Smooth muscle cell (in vitro differentiated cells): ENCODE results near the gene ASIC4. TPM values are rescaled to one million over a fixed set of nuclear protein-coding genes. Genes with fewer than 3 reads are reported as not detected.
A peak's percentile ranks its signal among the peaks of the same experiment; 100 is the strongest.

Experiments
- DNase-seq: peaks from one replicate; lab custom pipeline; 2025; ENCODE audit not compliant: unreplicated experiment; lab: John Stamatoyannopoulos, UW
- H2AFZ ChIP-seq: fragments of 200-600 bp; sonication (generic); 2 replicates; pipeline ENCODE4 v1.6.0; 2016; ENCODE audit warnings: antibody characterized with exemption, low read depth, mild to moderate bottlenecking
- H3F3A ChIP-seq: fragments of 200-600 bp; sonication (generic); 2 replicates; pipeline ENCODE4 v1.6.0; 2017; ENCODE audit warnings: antibody characterized with exemption, low read depth
- H3K27ac ChIP-seq: fragments of 200-600 bp; sonication (generic); 2 replicates; pipeline ENCODE4 v1.5.1; 2016; ENCODE audit warnings: low read depth, mild to moderate bottlenecking
- H3K27me3 ChIP-seq: fragments of 200-600 bp; sonication (generic); 2 replicates; pipeline ENCODE4 v1.6.1; 2016; ENCODE audit warnings: low read depth, mild to moderate bottlenecking
- H3K36me3 ChIP-seq: fragments of 200-600 bp; sonication (generic); 2 replicates; pipeline ENCODE4 v1.5.1; 2016; ENCODE audit warnings: low read depth
- H3K4me1 ChIP-seq: fragments of 200-600 bp; sonication (generic); 2 replicates; pipeline ENCODE4 v1.5.1; 2016; ENCODE audit warnings: low read depth
- H3K4me2 ChIP-seq: fragments of 200-600 bp; sonication (generic); 2 replicates; pipeline ENCODE4 v1.6.0; 2016; ENCODE audit warnings: mild to moderate bottlenecking
- H3K4me3 ChIP-seq: fragments of 200-600 bp; sonication (generic); 2 replicates; pipeline ENCODE4 v1.5.1; 2016; ENCODE audit warnings: mild to moderate bottlenecking
- H3K79me2 ChIP-seq: fragments of 200-600 bp; sonication (generic); 2 replicates; pipeline ENCODE4 v1.6.0; 2016; ENCODE audit warnings: low read depth, mild to moderate bottlenecking
- H3K9ac ChIP-seq: fragments of 200-600 bp; sonication (generic); 2 replicates; pipeline ENCODE4 v1.6.0; 2016; ENCODE audit warnings: low read depth
- H3K9me3 ChIP-seq: fragments of 200-600 bp; sonication (generic); replicated peaks from 2 replicates; pipeline ENCODE4 v1.5.1; 2016; ENCODE audit warnings: low read depth
- H4K20me1 ChIP-seq: fragments of 200-600 bp; sonication (generic); 2 replicates; pipeline ENCODE4 v1.6.0; 2016; ENCODE audit warnings: low read depth
- CTCF ChIP-seq: fragments of 200-600 bp; sonication (generic); IDR thresholded peaks from 2 replicates; pipeline ENCODE4 v1.5.1; 2017; ENCODE audit warnings: borderline replicate concordance, mild to moderate bottlenecking, antibody characterized with exemption; ENCODE audit not compliant: insufficient read depth, poor library complexity, severe bottlenecking
- WGBS: methylation state at CpG from one replicate; pipeline ENCODE4 v1.1.7; 2016; ENCODE audit warnings: low lambda C conversion rate; 5-methylcytosine and 5-hydroxymethylcytosine counted together
- polyA plus RNA-seq: library from polyadenylated mRNA; unstranded; fragments of >200 nt; fragmentation: Nextera tagmentation; extraction: Ambion mirVana; gene quantifications from 2 replicates; pipeline ENCODE4 v1.2.1, GENCODE V29; 2016
- total RNA-seq: library from RNA; depleted of rRNA; stranded (reverse); fragments of >200 nt; gene quantifications from 2 replicates; pipeline ENCODE4 v1.2.3, GENCODE V29; 2014

The ASIC4 gene
- 0.49 TPM in 1 of 2 replicates, not detected in the other for total RNA-seq
- polyA plus RNA-seq = 0.32 and 1.7 TPM in 2 replicates

GRCh38 chr2:219514196-219514761 lies at the start of gene ASIC4:
ASIC4 (plus strand) TSS chr2:219514482; CDS start chr2:219514725, 243 bp downstream.
- Histone ChIP-seq H3K4me1 (peaks cover 42% of the 10 kb centered on the region), H3K36me3 (no peaks in the 10 kb centered on the region), H3K27me3 (peaks cover 21% of the 10 kb centered on the region), H3K9ac (no peak within 1 kb of the TSS), H3K27ac (no peak within 1 kb of the TSS), H2AFZ (no peak within 1 kb of the TSS), H3K4me3 (no peak within 1 kb of the TSS), H3K4me2 (peak within 1 kb of the TSS; percentile 71), H3F3A (no peaks in the 10 kb centered on the region), H3K9me3 (no peaks in the 10 kb centered on the region), H3K79me2 (no peaks in the 10 kb centered on the region), H4K20me1 (no peaks in the 10 kb centered on the region)
- peak; percentile 20 for DNase-seq
- 9% methylated on average over 28 of the region's 31 CpGs for WGBS
- TF ChIP-seq CTCF = no peak

- H3K4me1 ChIP-seq = peaks cover 2% of the 10 kb centered on the region
- no peak overlapping the region for H3K4me2 ChIP-seq
- no peaks in the 10 kb centered on the region for H3F3A ChIP-seq
- no peaks in the 10 kb centered on the region for H3K36me3 ChIP-seq
- no peaks in the 10 kb centered on the region for H3K79me2 ChIP-seq
- no peak overlapping the region for H2AFZ ChIP-seq
- no peak for TF ChIP-seq CTCF
- H3K9me3 ChIP-seq = no peaks in the 10 kb centered on the region
- H3K27me3 ChIP-seq = no peaks in the 10 kb centered on the region
- no peak for DNase-seq
- H3K27ac ChIP-seq = no peak overlapping the region
- no peaks in the 10 kb centered on the region for H4K20me1 ChIP-seq
- no peak overlapping the region for H3K9ac ChIP-seq
- no peak overlapping the region for H3K4me3 ChIP-seq
- whole genome bisulfite sequencing = 92% methylated on average over 27 of the region's 47 CpGs
These were observed 48.4 kb upstream of the ASIC4 start for GRCh38 chr2:219465659-219466561.

GRCh38 chr2:219466816-219467735 lies 47.2 kb upstream of the ASIC4 start:
- Histone ChIP-seq H3K36me3 (no peaks in the 10 kb centered on the region), H3K4me2 (no peak overlapping the region), H3K4me3 (no peak overlapping the region), H3K9me3 (no peaks in the 10 kb centered on the region), H2AFZ (no peak overlapping the region), H3K27ac (no peak overlapping the region), H3K27me3 (no peaks in the 10 kb centered on the region), H4K20me1 (no peaks in the 10 kb centered on the region), H3K9ac (no peak overlapping the region), H3K4me1 (no peaks in the 10 kb centered on the region), H3F3A (no peaks in the 10 kb centered on the region), H3K79me2 (no peaks in the 10 kb centered on the region)
- no peak for DNase-seq
- no peak for TF ChIP-seq CTCF
- WGBS = 89% methylated on average over 28 of the region's 28 CpGs
